Astrocyte (in vitro differentiated cells and primary cell): ENCODE results near the gene CPT2. TPM values are rescaled to one million over a fixed set of nuclear protein-coding genes. Genes with fewer than 3 reads are reported as not detected.

Experiments used
- DNase-seq: peaks from one replicate; pipeline ENCODE4 v3.0.0-alpha.2; 2010; ENCODE audit warnings: low read depth
- FAIRE-seq: peaks from 2 replicates; lab custom pipeline; 2011; peaks lifted over from hg19 to GRCh38; lab: Jason Lieb, UNC
- H2AFZ ChIP-seq: 2 replicates; pipeline ENCODE4 v1.6.0; 2012; ENCODE audit warnings: low read depth, low read length, inconsistent platforms
- H3K27ac ChIP-seq: 2 replicates; pipeline ENCODE4 v1.5.1; 2011; ENCODE audit warnings: low read depth, low read length, inconsistent platforms
- H3K27me3 ChIP-seq: 2 replicates; pipeline ENCODE4 v1.6.0; 2011; ENCODE audit warnings: low read length, inconsistent platforms; ENCODE audit not compliant: insufficient read depth
- H3K36me3 ChIP-seq: 2 replicates; pipeline ENCODE4 v1.5.1; 2011; ENCODE audit warnings: low read length, inconsistent platforms; ENCODE audit not compliant: insufficient read depth
- H3K4me1 ChIP-seq: 2 replicates; pipeline ENCODE4 v1.5.1; 2011; ENCODE audit warnings: low read length, inconsistent platforms; ENCODE audit not compliant: insufficient read depth
- H3K4me2 ChIP-seq: 2 replicates; pipeline ENCODE4 v1.6.0; 2012; ENCODE audit warnings: low read length, inconsistent platforms
- H3K4me3 ChIP-seq: 2 replicates; pipeline ENCODE4 v1.5.1; 2011; ENCODE audit warnings: low read depth, mild to moderate bottlenecking, low read length, inconsistent platforms; ENCODE audit not compliant: insufficient read depth
- H3K79me2 ChIP-seq: 2 replicates; pipeline ENCODE4 v1.6.0; 2012; ENCODE audit warnings: mild to moderate bottlenecking, low read length, inconsistent platforms; ENCODE audit not compliant: insufficient read depth
- H3K9ac ChIP-seq: 2 replicates; pipeline ENCODE4 v1.6.0; 2012; ENCODE audit warnings: mild to moderate bottlenecking, low read length, inconsistent platforms
- H3K9me3 ChIP-seq: 2 replicates; pipeline ENCODE4 v1.5.1; 2012; ENCODE audit warnings: low read depth, mild to moderate bottlenecking, low read length, inconsistent platforms; ENCODE audit not compliant: insufficient read depth
- H4K20me1 ChIP-seq: 2 replicates; pipeline ENCODE4 v1.6.0; 2012; ENCODE audit warnings: low read length, inconsistent platforms; ENCODE audit not compliant: insufficient read depth
- H3K27ac Mint-ChIP-seq: one replicate; pipeline ENCODE4 v1.8.0; 2021; ENCODE audit warnings: mild to moderate bottlenecking, mixed read lengths; ENCODE audit not compliant: unreplicated experiment
- H3K27me3 Mint-ChIP-seq: one replicate; pipeline ENCODE4 v1.8.0; 2021; ENCODE audit warnings: low read depth, mixed read lengths; ENCODE audit not compliant: unreplicated experiment
- H3K36me3 Mint-ChIP-seq: one replicate; pipeline ENCODE4 v1.8.0; 2021; ENCODE audit warnings: low read depth, mixed read lengths; ENCODE audit not compliant: unreplicated experiment
- H3K4me1 Mint-ChIP-seq: one replicate; pipeline ENCODE4 v1.8.0; 2021; ENCODE audit warnings: low read depth, mixed read lengths; ENCODE audit not compliant: unreplicated experiment
- H3K4me3 Mint-ChIP-seq: one replicate; pipeline ENCODE4 v1.8.0; 2021; ENCODE audit warnings: mild to moderate bottlenecking, moderate library complexity, mixed read lengths; ENCODE audit not compliant: unreplicated experiment
- H3K9me3 Mint-ChIP-seq: one replicate; pipeline ENCODE4 v1.8.0; 2021; ENCODE audit warnings: mild to moderate bottlenecking, mixed read lengths; ENCODE audit not compliant: unreplicated experiment
- EZH2 ChIP-seq: IDR thresholded peaks from 2 replicates; pipeline ENCODE4 v1.6.1; 2012; ENCODE audit warnings: mild to moderate bottlenecking, low read length, inconsistent platforms; ENCODE audit not compliant: insufficient read depth
- total RNA-seq: library from RNA; stranded (reverse); gene quantifications from 2 replicates; pipeline ENCODE4 v1.2.1, GENCODE V29; 2021
- TF ChIP-seq, protein P1 (sequence below): IDR thresholded peaks from 2 replicates; pipeline ENCODE4 v1.5.1; 2011; ENCODE audit warnings: low read depth, mild to moderate bottlenecking, inconsistent platforms, low read length, moderate library complexity; ENCODE audit not compliant: insufficient read depth

CPT2 gene
- total RNA-seq, 1 donor from 2014 or later: 10.4 TPM

DNA sequence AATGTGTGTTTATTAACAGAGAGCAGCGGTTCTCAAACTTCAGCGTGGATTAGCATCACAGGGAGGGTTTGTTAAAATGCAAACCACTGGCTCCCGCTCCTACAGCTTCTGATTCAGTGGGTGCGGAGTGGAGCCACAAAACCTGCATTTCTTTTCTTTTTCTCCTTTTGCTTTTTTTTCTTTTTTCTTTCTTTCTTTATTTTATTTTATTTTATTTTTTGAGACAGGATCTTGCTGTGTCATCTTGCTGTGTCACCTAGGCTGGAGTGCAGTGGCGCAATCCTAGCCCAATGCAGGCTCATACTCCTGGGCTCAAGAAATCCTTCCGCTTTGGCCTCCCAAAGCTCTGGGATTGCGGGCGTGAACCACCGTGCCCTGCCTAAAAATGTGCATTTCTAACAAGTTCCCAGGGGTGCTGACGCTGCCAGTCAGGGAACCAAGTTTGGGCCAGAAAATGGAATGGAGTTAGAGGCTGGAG is 33.3 kb upstream of the CPT2 start:
- no peak for FAIRE-seq
- DNase-seq: no peak
- Histone ChIP-seq H3K27ac (no peak overlapping the region), H3K4me1 (no peaks in the 10 kb centered on the region), H4K20me1 (no peaks in the 10 kb centered on the region), H3K79me2 (no peaks in the 10 kb centered on the region), H3K36me3 (no peaks in the 10 kb centered on the region), H3K27me3 (no peaks in the 10 kb centered on the region), H3K9ac (no peak overlapping the region), H2AFZ (no peak overlapping the region), H3K9me3 (no peaks in the 10 kb centered on the region), H3K4me3 (no peak overlapping the region), H3K4me2 (no peak overlapping the region)
- H3K4me1 Mint-ChIP-seq: peaks cover 2% of the 10 kb centered on the region
- H3K36me3 Mint-ChIP-seq: no peaks in the 10 kb centered on the region
- H3K9me3 Mint-ChIP-seq: peaks cover 4% of the 10 kb centered on the region
- H3K27ac Mint-ChIP-seq: no peak overlapping the region
- H3K27me3 Mint-ChIP-seq: peaks cover 24% of the 10 kb centered on the region
- H3K4me3 Mint-ChIP-seq: no peak overlapping the region
- TF ChIP-seq, protein P1, sequence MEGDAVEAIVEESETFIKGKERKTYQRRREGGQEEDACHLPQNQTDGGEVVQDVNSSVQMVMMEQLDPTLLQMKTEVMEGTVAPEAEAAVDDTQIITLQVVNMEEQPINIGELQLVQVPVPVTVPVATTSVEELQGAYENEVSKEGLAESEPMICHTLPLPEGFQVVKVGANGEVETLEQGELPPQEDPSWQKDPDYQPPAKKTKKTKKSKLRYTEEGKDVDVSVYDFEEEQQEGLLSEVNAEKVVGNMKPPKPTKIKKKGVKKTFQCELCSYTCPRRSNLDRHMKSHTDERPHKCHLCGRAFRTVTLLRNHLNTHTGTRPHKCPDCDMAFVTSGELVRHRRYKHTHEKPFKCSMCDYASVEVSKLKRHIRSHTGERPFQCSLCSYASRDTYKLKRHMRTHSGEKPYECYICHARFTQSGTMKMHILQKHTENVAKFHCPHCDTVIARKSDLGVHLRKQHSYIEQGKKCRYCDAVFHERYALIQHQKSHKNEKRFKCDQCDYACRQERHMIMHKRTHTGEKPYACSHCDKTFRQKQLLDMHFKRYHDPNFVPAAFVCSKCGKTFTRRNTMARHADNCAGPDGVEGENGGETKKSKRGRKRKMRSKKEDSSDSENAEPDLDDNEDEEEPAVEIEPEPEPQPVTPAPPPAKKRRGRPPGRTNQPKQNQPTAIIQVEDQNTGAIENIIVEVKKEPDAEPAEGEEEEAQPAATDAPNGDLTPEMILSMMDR: no peak
- TF ChIP-seq EZH2: no peak

DNA sequence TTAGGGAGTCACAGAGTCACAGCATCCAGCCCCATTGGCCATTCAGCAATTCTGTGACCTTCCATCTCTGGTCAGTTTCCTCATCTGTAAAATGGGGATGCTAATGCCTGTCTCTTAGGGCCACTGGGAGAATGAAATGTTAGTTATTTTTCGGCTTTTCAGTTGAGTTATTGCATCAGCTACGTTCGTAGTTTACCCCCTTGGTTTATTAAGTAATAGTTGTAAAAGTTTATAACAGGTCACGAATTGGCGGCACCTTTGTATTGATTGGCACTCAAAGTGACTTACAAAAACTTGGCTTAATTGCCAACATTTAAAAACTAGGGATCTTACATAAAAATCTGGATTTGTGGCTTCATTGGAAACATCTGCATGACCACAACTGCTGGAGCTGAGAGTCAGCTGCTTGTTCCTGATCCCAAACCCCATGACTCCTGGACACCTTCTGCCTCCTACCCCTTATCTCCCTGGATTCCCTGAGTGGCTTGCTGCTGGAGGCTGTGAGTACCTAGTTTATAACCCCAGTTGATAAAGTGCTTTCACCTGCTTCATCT is 31.1 kb upstream of the CPT2 start:
- Histone ChIP-seq H2AFZ (no peak overlapping the region), H3K9me3 (no peaks in the 10 kb centered on the region), H3K27ac (no peak overlapping the region), H4K20me1 (no peaks in the 10 kb centered on the region), H3K79me2 (no peaks in the 10 kb centered on the region), H3K4me3 (no peak overlapping the region), H3K9ac (no peak overlapping the region), H3K4me2 (no peak overlapping the region), H3K4me1 (no peaks in the 10 kb centered on the region), H3K27me3 (no peaks in the 10 kb centered on the region), H3K36me3 (no peaks in the 10 kb centered on the region)
- Mint-ChIP-seq H3K27ac (no peak overlapping the region), H3K4me3 (no peak overlapping the region), H3K4me1 (peaks cover 2% of the 10 kb centered on the region), H3K9me3 (peaks cover 2% of the 10 kb centered on the region), H3K36me3 (no peaks in the 10 kb centered on the region), H3K27me3 (peaks cover 22% of the 10 kb centered on the region)
- FAIRE-seq (no peak), DNase-seq (no peak)
- TF ChIP-seq, protein P1: no peak
- TF ChIP-seq EZH2: no peak

DNA sequence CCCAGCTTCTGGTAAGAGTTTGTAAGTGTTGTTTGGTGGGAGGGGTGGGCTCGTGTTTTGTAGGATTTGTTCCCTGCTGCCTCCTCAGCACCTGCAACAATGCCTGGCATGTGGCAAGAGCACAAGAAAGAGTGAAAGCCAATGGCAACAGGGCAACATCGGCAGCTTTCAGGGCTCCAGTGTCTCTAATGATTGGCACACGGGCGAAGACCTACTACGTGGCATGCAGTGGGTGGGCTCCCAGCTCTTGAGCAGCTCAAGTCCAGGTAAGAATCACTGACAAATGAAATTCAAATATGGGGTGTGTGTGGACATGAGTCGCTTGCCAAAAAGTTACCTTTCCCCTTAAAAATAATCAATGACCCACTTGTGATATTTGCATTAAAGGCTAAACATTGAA is 30.3 kb upstream of the CPT2 start:
- no peaks in the 10 kb centered on the region for H3K9me3 ChIP-seq
- H3K79me2 ChIP-seq: no peaks in the 10 kb centered on the region
- Mint-ChIP-seq H3K4me1 (peaks cover 2% of the 10 kb centered on the region), H3K27ac (no peak overlapping the region), H3K4me3 (no peak overlapping the region), H3K36me3 (no peaks in the 10 kb centered on the region), H3K9me3 (peaks cover 2% of the 10 kb centered on the region), H3K27me3 (peaks cover 25% of the 10 kb centered on the region)
- no peak overlapping the region for H3K27ac ChIP-seq
- no peaks in the 10 kb centered on the region for H3K36me3 ChIP-seq
- H3K4me2 ChIP-seq: no peak overlapping the region
- no peak for FAIRE-seq
- H2AFZ ChIP-seq: no peak overlapping the region
- no peaks in the 10 kb centered on the region for H3K27me3 ChIP-seq
- no peak for DNase-seq
- H3K4me3 ChIP-seq: no peak overlapping the region
- H4K20me1 ChIP-seq: no peaks in the 10 kb centered on the region
- TF ChIP-seq EZH2: no peak
- TF ChIP-seq, protein P1: no peak
- H3K9ac ChIP-seq: no peak overlapping the region
- H3K4me1 ChIP-seq: no peaks in the 10 kb centered on the region
